Measurements from ENCODE around the gene SLC4A1AP.
A peak's percentile ranks its signal among the peaks of the same experiment; 100 is the strongest.

The SLC4A1AP gene

GRCh38 chr2:27721884-27722485 is 58.3 kb downstream of the SLC4A1AP start:
- DNase-seq, result no peak

- peak; percentile 77 for DNase-seq
These were observed 59.9 kb downstream of the SLC4A1AP start for GRCh38 chr2:27723372-27724144.

- no peak for DNase-seq
These were observed 60.5 kb downstream of the SLC4A1AP start for GRCh38 chr2:27724191-27724590.

GRCh38 chr2:27724905-27725701 is 61.4 kb downstream of the SLC4A1AP start:
- DNase-seq, result peak; percentile 59

- DNase-seq, result no peak
These were observed 63.6 kb downstream of the SLC4A1AP start for GRCh38 chr2:27727257-27727656.

GRCh38 chr2:27728081-27728858 is 64.6 kb downstream of the SLC4A1AP start:
- no peak for DNase-seq

GRCh38 chr2:27729198-27729597 is 65.5 kb downstream of the SLC4A1AP start:
- DNase-seq, result no peak

- no peak for DNase-seq
These were observed 65.9 kb downstream of the SLC4A1AP start for GRCh38 chr2:27729614-27730013.

GRCh38 chr2:27730261-27730662 is 66.6 kb downstream of the SLC4A1AP start:
- DNase-seq, result no peak

GRCh38 chr2:27730980-27731691 is 67.4 kb downstream of the SLC4A1AP start:
- no peak for DNase-seq

- no peak for DNase-seq
These were observed 70.6 kb downstream of the SLC4A1AP start for GRCh38 chr2:27734305-27734704.

- DNase-seq, result peak; percentile 71
These were observed 71.7 kb downstream of the SLC4A1AP start for GRCh38 chr2:27735263-27735904.

GRCh38 chr2:27736031-27736889 is 72.6 kb downstream of the SLC4A1AP start:
- no peak for DNase-seq

GRCh38 chr2:27736890-27737204 is 73.2 kb downstream of the SLC4A1AP start:
- DNase-seq, result no peak

GRCh38 chr2:27737676-27738348 is 74.1 kb downstream of the SLC4A1AP start:
- peak; percentile 64 for DNase-seq

- DNase-seq, result no peak
These were observed 74.8 kb downstream of the SLC4A1AP start for GRCh38 chr2:27738349-27739057.

- DNase-seq, result no peak
These were observed 75.3 kb downstream of the SLC4A1AP start for GRCh38 chr2:27739058-27739373.

GRCh38 chr2:27741673-27742072 is 78.0 kb downstream of the SLC4A1AP start:
- no peak for DNase-seq

GRCh38 chr2:27742571-27742970 is 78.9 kb downstream of the SLC4A1AP start:
- DNase-seq, result no peak
